Endothelial cell of umbilical vein (primary cell): ENCODE measurements around the gene KRTAP5-2.
"Not testable (repeated sequence)": the region's sequence is repeated elsewhere in the genome, so short reads cannot be mapped to it uniquely, and the experiment has no call there.

Experiments used
- CTCF ChIP-seq, 2 donors: IDR thresholded peaks; 1 replicate in 1 of 2; 2 replicates in 1 of 2; pipeline ENCODE4 v1.5.1; 2011; ENCODE audit warnings: low read length in 2 of 2, mild to moderate bottlenecking in 2 of 2, moderate library complexity in 2 of 2, control low read depth in 1 of 2, inconsistent platforms in 1 of 2, low read depth in 1 of 2; ENCODE audit not compliant: insufficient read depth in 1 of 2; ENCODE audit errors: extremely low read depth in 1 of 2
- EZH2 ChIP-seq: IDR thresholded peaks from 2 replicates; pipeline ENCODE4 v1.6.1; 2012; ENCODE audit warnings: borderline replicate concordance, low read depth, mild to moderate bottlenecking, moderate library complexity, low read length, inconsistent platforms; ENCODE audit not compliant: severe bottlenecking
- JUN ChIP-seq: IDR thresholded peaks from 2 replicates; pipeline ENCODE4 v1.6.1; 2011; ENCODE audit warnings: borderline replicate concordance, low read depth; ENCODE audit not compliant: insufficient read length, insufficient read depth
- POLR2A ChIP-seq: IDR thresholded peaks from 2 replicates; pipeline ENCODE4 v1.6.1; 2012; ENCODE audit warnings: low read depth, mild to moderate bottlenecking, control low read depth, low read length
- POLR2AphosphoS5 ChIP-seq: IDR thresholded peaks from 2 replicates; pipeline ENCODE4 v1.6.1; 2012; ENCODE audit warnings: low read depth, mild to moderate bottlenecking, control low read depth, low read length, moderate library complexity; ENCODE audit not compliant: insufficient read depth

- TF ChIP-seq POLR2A; CTCF (IDR thresholded peaks at IDR 0.05; ENCODE audit: extremely low read depth in 1 of 2, insufficient read depth in 1 of 2, low read depth in 1 of 2, low read length in 2 of 2); EZH2; POLR2AphosphoS5; JUN: not testable (repeated sequence)
Measured at GRCh38 chr11:1601663-1602062, 3.6 kb upstream of the KRTAP5-2 start.
